ENCODE results near the gene ATXN1L.

Gene ATXN1L

GRCh38 chr16:71869089-71869488, 23.3 kb downstream of the ATXN1L start:
- no peaks in the 10 kb centered on the region for H4K20me1 ChIP-seq (ENCODE audit: insufficient read depth)
- no peaks in the 10 kb centered on the region for H3K36me3 ChIP-seq (ENCODE audit: insufficient read depth)
- no peaks in the 10 kb centered on the region for H3K4me1 ChIP-seq (ENCODE audit: low read depth, poor library complexity, severe bottlenecking)
- no peak overlapping the region for H3K4me3 ChIP-seq (IDR thresholded peaks at IDR 0.05; ENCODE audit: insufficient read depth, low read depth, low read length)
- no peak overlapping the region for H2AFZ ChIP-seq (ENCODE audit: low read depth)
- no peaks in the 10 kb centered on the region for H3K27me3 ChIP-seq (ENCODE audit: insufficient read depth, low read depth)
- H3K27ac ChIP-seq: no peak overlapping the region
- no peak overlapping the region for H3K9ac ChIP-seq
- no peak for TF ChIP-seq CTCF (conservative IDR thresholded peaks at IDR 0.05; ENCODE audit: low read depth, low read length)
- no peaks in the 10 kb centered on the region for H3K79me2 ChIP-seq (ENCODE audit: insufficient read depth, low read depth)
- no peak overlapping the region for H3K4me2 ChIP-seq

GRCh38 chr16:71870818-71871217, 25.0 kb downstream of the ATXN1L start:
- Histone ChIP-seq H4K20me1 (ENCODE audit: insufficient read depth) (no peaks in the 10 kb centered on the region), H3K9ac (no peak overlapping the region), H3K79me2 (ENCODE audit: insufficient read depth, low read depth) (no peaks in the 10 kb centered on the region), H3K4me2 (no peak overlapping the region), H2AFZ (ENCODE audit: low read depth) (no peak overlapping the region), H3K27ac (no peak overlapping the region), H3K27me3 (ENCODE audit: insufficient read depth, low read depth) (no peaks in the 10 kb centered on the region), H3K4me3 (IDR thresholded peaks at IDR 0.05; ENCODE audit: insufficient read depth, low read depth, low read length) (no peak overlapping the region), H3K4me1 (ENCODE audit: low read depth, poor library complexity, severe bottlenecking) (no peaks in the 10 kb centered on the region), H3K36me3 (ENCODE audit: insufficient read depth) (no peaks in the 10 kb centered on the region)
- TF ChIP-seq CTCF (conservative IDR thresholded peaks at IDR 0.05; ENCODE audit: low read depth, low read length): no peak

- Histone ChIP-seq H4K20me1 (ENCODE audit: insufficient read depth) (no peaks in the 10 kb centered on the region), H3K27me3 (ENCODE audit: insufficient read depth, low read depth) (no peaks in the 10 kb centered on the region), H3K36me3 (ENCODE audit: insufficient read depth) (no peaks in the 10 kb centered on the region), H3K79me2 (ENCODE audit: insufficient read depth, low read depth) (no peaks in the 10 kb centered on the region), H3K4me2 (no peak overlapping the region), H3K4me1 (ENCODE audit: low read depth, poor library complexity, severe bottlenecking) (no peaks in the 10 kb centered on the region), H3K9ac (no peak overlapping the region), H3K27ac (no peak overlapping the region), H2AFZ (ENCODE audit: low read depth) (no peak overlapping the region), H3K4me3 (IDR thresholded peaks at IDR 0.05; ENCODE audit: insufficient read depth, low read depth, low read length) (no peak overlapping the region)
- no peak for TF ChIP-seq CTCF (conservative IDR thresholded peaks at IDR 0.05; ENCODE audit: low read depth, low read length)
These were observed 27.4 kb downstream of the ATXN1L start for GRCh38 chr16:71873199-71873598.

- Histone ChIP-seq H3K79me2 (ENCODE audit: insufficient read depth, low read depth) (no peaks in the 10 kb centered on the region), H4K20me1 (ENCODE audit: insufficient read depth) (no peaks in the 10 kb centered on the region), H3K4me2 (no peak overlapping the region), H2AFZ (ENCODE audit: low read depth) (no peak overlapping the region), H3K36me3 (ENCODE audit: insufficient read depth) (no peaks in the 10 kb centered on the region), H3K27ac (no peak overlapping the region), H3K4me1 (ENCODE audit: low read depth, poor library complexity, severe bottlenecking) (peaks cover 22% of the 10 kb centered on the region), H3K4me3 (IDR thresholded peaks at IDR 0.05; ENCODE audit: insufficient read depth, low read depth, low read length) (no peak overlapping the region), H3K9ac (no peak overlapping the region), H3K27me3 (ENCODE audit: insufficient read depth, low read depth) (no peaks in the 10 kb centered on the region)
- TF ChIP-seq CTCF (conservative IDR thresholded peaks at IDR 0.05; ENCODE audit: low read depth, low read length): no peak
These were observed 33.1 kb downstream of the ATXN1L start for GRCh38 chr16:71878911-71879310.

Measured in KMS-11 (cell line).